Measurements from ENCODE around the gene MX2.

Gene MX2

GRCh38 chr21:41397471-41397891, 35.7 kb downstream of the MX2 start:
- no peak for DNase-seq (ENCODE audit: low read depth)
- TF ChIP-seq CTCF (IDR thresholded peaks at IDR 0.05; ENCODE audit: low read depth, low read length, missing control alignments): no peak
- H3K4me3 ChIP-seq (ENCODE audit: low read depth, low read length): no peak overlapping the region

GRCh38 chr21:41398251-41398650, 36.4 kb downstream of the MX2 start:
- DNase-seq (ENCODE audit: low read depth): no peak
- TF ChIP-seq CTCF (IDR thresholded peaks at IDR 0.05; ENCODE audit: low read depth, low read length, missing control alignments): no peak

DNA sequence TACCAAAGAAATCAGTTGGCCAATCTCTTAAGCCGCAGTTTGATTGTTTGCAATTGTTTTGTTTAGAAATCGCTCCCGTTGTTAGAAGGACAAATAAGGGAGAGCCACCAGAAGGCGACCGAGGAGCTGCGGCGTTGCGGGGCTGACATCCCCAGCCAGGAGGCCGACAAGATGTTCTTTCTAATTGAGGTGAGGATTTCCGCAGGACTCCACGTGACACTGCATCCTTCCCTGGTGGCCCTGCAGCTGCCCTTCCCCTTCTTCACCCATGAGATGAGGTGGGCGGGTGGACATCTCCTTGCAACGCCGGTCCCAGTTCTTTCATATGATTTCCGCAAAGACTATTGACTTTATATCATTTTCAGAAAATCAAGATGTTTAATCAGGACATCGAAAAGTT, 37.0 kb downstream of the MX2 start:
- no peak overlapping the region for H3K4me3 ChIP-seq (ENCODE audit: low read depth, low read length)
- DNase-seq (ENCODE audit: low read depth): no peak
- TF ChIP-seq CTCF (IDR thresholded peaks at IDR 0.05; ENCODE audit: low read depth, low read length, missing control alignments): no peak

More at GRCh38 chr21:41398251-41398650, 36.4 kb downstream of the MX2 start:
- no peak overlapping the region for H3K4me3 ChIP-seq (ENCODE audit: low read depth, low read length)

DNA sequence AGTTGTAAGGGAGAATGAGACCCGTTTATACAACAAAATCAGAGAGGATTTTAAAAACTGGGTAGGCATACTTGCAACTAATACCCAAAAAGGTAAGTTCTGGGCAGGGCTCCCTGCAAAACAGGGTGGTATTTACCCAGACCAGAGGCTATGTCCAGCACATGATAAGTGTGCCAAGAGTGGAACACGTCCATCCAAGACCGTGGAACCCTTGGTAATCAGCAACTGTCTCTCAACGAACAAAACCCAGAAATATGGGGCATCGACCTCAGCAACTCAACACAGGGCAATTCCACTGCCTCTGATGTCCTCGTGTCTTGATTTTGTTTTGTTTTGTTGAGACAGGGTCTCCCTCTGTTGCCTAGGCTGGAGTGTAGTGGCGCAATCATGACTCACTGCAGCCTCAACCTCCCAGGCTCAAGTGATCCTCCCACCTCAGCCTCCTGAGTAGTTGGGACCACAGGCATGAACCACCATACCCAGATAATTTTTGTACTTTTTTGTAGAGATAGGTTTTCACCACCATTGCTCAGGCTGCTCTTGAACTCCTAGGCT, 37.5 kb downstream of the MX2 start:
- no peak overlapping the region for H3K4me3 ChIP-seq (ENCODE audit: low read depth, low read length)
- no peak for TF ChIP-seq CTCF (IDR thresholded peaks at IDR 0.05; ENCODE audit: low read depth, low read length, missing control alignments)
- no peak for DNase-seq (ENCODE audit: low read depth)

DNA sequence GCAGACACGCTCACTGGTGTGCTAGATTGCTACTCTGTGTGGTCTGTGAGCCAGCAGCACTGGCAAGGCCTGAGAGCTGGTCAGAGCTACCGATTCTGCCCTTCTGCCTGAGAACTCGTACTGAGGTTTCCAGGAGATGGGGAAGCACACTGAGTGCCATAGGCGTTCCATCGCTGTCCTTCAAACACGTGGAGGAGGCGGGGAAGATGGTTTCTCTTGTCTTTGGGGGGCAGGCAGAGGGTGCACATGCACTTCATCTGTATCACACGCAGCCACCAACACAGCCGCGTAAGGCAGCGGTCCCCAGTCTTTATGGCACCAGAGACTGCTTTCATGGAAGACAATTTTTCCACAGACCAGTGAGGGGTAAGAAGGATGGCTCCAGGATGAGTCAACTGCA, 40.4 kb downstream of the MX2 start:
- H3K4me3 ChIP-seq (ENCODE audit: low read depth, low read length): no peak overlapping the region
- TF ChIP-seq CTCF (IDR thresholded peaks at IDR 0.05; ENCODE audit: low read depth, low read length, missing control alignments): no peak
- no peak for DNase-seq (ENCODE audit: low read depth)

DNA sequence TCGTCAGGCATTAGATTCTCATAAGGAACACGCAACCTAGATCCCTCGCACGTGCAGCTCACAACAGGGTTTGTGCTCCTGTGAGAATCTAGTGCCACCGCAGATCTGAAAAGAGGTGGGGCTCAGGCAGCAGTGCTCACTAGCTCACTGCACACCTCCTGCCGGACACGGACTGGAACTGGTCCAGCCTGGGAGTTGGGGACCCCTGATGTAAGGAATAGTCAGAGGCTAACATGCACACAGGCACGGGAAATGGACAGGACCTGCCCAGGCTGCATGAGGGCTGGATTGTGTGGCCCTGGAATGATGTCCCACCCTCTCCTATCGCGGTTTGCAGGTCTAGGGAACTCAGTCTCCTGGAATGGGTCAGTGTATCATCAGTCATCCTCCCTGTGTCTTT, 41.0 kb downstream of the MX2 start:
- TF ChIP-seq CTCF (IDR thresholded peaks at IDR 0.05; ENCODE audit: low read depth, low read length, missing control alignments): no peak
- no peak for DNase-seq (ENCODE audit: low read depth)
- no peak overlapping the region for H3K4me3 ChIP-seq (ENCODE audit: low read depth, low read length)

DNA sequence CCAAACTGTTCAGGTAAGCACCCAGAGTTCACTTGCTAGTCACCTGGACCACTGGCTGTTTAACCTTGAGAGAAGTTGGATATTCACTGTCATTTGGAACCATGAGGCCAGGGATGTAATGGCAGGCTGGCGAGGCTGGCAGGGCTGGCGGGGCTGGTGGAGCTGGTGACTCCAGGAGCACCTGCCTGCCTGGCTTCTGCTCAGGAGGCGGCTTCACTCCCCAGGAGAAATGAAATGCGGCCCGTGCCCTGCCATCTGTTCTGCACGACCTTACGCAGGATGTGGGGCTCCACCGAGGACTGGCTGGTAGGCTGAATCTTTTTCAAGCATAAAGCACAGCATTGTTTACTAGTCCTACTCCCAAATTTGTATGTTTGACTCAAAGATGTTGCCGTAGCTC, 41.5 kb downstream of the MX2 start:
- no peak overlapping the region for H3K4me3 ChIP-seq (ENCODE audit: low read depth, low read length)
- no peak for DNase-seq (ENCODE audit: low read depth)
- no peak for TF ChIP-seq CTCF (IDR thresholded peaks at IDR 0.05; ENCODE audit: low read depth, low read length, missing control alignments)

Data from GM12864 (cell line).